ENCODE results near the gene MICAL2.

MICAL2 gene

DNA sequence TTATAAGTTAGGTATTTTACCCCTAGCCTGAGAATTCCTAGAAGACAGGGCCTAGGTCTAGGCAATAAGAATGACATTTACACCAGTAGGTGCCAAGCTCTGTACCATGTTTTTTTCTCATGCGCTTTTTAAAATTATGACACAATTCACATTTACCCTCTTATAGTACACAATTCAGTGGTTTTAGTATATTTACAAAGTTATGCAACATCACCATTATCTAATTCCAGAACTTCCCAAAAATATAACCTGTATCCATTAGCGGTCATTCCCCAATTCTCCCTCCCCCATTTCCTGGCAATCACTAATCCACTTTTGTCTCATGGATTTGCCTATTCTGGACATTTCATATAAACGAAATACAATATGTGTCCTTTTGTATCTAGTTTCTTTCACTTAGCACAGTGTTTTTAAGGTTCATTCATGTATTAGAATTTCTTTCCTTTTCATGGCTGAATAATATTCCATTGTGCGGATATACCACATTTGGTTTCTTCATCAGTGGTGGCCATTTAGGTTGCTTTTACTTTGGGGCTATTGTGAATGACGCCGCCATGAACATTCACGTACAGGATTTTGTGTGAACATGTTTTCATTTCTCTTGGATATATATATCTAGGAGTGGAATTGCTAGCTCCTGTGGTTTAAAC is 92.4 kb downstream of the MICAL2 start:
- Histone ChIP-seq H3K27ac (ENCODE audit: extremely low read depth, low read depth, low read length) (no peak overlapping the region), H3K36me3 (ENCODE audit: control insufficient read depth in 2 of 2, insufficient read depth in 1 of 2, low read length in 2 of 2) (no peaks in the 10 kb centered on the region), H3K4me1 (ENCODE audit: control insufficient read depth, insufficient read depth, low read length) (no peaks in the 10 kb centered on the region), H3K4me3 (ENCODE audit: low read depth, low read length) (no peak overlapping the region), H3K9me3 (ENCODE audit: control insufficient read depth, insufficient read depth, low read depth, low read length) (no peaks in the 10 kb centered on the region)
- ChIA-PET POLR2A (no interaction called here), CTCF (interaction anchor here (0.6 to 1.0 kb wide), 5 partner anchors 17 to 116 kb away, joined by 3 to 6 read pairs (median 3); no protein-coding TSS in a partner anchor)
- TF ChIP-seq ZNF37A (tag by site-specific recombination; IDR thresholded peaks at IDR 0.05) (no peak), HOXD13 (CRISPR knock-in tag; IDR thresholded peaks at IDR 0.05; ENCODE audit: borderline replicate concordance) (no peak), ZNF76 (tag by site-specific recombination; IDR thresholded peaks at IDR 0.05; ENCODE audit: borderline replicate concordance, low read depth) (no peak), GLIS1 (tag by site-specific recombination; IDR thresholded peaks at IDR 0.05) (no peak), ZNF555 (tag by site-specific recombination; conservative IDR thresholded peaks at IDR 0.05) (no peak), ZNF404 (tag by site-specific recombination; IDR thresholded peaks at IDR 0.05) (no peak), ZNF146 (tag by site-specific recombination; IDR thresholded peaks at IDR 0.05) (peak; percentile 82)
- TF ChIP-seq, protein P1, sequence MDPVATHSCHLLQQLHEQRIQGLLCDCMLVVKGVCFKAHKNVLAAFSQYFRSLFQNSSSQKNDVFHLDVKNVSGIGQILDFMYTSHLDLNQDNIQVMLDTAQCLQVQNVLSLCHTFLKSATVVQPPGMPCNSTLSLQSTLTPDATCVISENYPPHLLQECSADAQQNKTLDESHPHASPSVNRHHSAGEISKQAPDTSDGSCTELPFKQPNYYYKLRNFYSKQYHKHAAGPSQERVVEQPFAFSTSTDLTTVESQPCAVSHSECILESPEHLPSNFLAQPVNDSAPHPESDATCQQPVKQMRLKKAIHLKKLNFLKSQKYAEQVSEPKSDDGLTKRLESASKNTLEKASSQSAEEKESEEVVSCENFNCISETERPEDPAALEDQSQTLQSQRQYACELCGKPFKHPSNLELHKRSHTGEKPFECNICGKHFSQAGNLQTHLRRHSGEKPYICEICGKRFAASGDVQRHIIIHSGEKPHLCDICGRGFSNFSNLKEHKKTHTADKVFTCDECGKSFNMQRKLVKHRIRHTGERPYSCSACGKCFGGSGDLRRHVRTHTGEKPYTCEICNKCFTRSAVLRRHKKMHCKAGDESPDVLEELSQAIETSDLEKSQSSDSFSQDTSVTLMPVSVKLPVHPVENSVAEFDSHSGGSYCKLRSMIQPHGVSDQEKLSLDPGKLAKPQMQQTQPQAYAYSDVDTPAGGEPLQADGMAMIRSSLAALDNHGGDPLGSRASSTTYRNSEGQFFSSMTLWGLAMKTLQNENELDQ (tag by site-specific recombination; IDR thresholded peaks at IDR 0.05; ENCODE audit: low read depth), result no peak

DNA sequence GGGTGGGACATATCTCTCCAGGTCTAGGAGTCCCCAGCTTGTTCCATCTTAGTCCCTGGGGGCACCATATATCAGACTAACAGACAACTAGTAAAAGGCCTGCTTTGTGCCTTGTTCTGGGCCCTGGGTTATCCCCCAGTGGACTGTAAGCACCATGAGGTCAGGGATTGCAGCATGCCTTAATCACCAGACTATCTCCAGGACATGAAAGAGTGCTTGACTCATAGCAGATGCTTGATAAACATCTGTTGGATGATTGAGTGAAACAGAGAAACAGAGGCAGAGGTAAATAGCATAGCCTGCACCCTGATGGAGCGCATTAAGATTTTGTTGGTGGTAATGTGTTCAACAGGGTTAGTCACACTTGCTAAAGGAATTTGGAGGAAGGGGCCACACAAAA is 94.1 kb downstream of the MICAL2 start:
- Histone ChIP-seq H3K9me3 (ENCODE audit: control insufficient read depth, insufficient read depth, low read depth, low read length) (no peaks in the 10 kb centered on the region), H3K4me1 (ENCODE audit: control insufficient read depth, insufficient read depth, low read length) (no peaks in the 10 kb centered on the region), H3K27ac (ENCODE audit: extremely low read depth, low read depth, low read length) (no peak overlapping the region), H3K36me3 (ENCODE audit: control insufficient read depth in 2 of 2, insufficient read depth in 1 of 2, low read length in 2 of 2) (peaks cover 0 to 4% of the 10 kb centered on the region in 2 experiments; a peak in 1 of 3 replicates), H3K4me3 (ENCODE audit: low read depth, low read length) (no peak overlapping the region)
- CTCF ChIA-PET, result no interaction called here
- POLR2A ChIA-PET, result no interaction called here
- no peak for TF ChIP-seq ZNF341 (tag by site-specific recombination; IDR thresholded peaks at IDR 0.05; ENCODE audit: low read depth)
- TF ChIP-seq ZNF585B (tag by site-specific recombination; IDR thresholded peaks at IDR 0.05), result no peak
- TF ChIP-seq, protein P2, sequence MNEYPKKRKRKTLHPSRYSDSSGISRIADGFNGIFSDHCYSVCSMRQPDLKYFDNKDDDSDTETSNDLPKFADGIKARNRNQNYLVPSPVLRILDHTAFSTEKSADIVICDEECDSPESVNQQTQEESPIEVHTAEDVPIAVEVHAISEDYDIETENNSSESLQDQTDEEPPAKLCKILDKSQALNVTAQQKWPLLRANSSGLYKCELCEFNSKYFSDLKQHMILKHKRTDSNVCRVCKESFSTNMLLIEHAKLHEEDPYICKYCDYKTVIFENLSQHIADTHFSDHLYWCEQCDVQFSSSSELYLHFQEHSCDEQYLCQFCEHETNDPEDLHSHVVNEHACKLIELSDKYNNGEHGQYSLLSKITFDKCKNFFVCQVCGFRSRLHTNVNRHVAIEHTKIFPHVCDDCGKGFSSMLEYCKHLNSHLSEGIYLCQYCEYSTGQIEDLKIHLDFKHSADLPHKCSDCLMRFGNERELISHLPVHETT (tag by site-specific recombination; IDR thresholded peaks at IDR 0.05), result no peak
- TF ChIP-seq OVOL3 (tag by site-specific recombination; IDR thresholded peaks at IDR 0.05), result no peak
- no peak for TF ChIP-seq ZNF433 (tag by site-specific recombination; IDR thresholded peaks at IDR 0.05; ENCODE audit: low read depth)
- TF ChIP-seq, protein P3, sequence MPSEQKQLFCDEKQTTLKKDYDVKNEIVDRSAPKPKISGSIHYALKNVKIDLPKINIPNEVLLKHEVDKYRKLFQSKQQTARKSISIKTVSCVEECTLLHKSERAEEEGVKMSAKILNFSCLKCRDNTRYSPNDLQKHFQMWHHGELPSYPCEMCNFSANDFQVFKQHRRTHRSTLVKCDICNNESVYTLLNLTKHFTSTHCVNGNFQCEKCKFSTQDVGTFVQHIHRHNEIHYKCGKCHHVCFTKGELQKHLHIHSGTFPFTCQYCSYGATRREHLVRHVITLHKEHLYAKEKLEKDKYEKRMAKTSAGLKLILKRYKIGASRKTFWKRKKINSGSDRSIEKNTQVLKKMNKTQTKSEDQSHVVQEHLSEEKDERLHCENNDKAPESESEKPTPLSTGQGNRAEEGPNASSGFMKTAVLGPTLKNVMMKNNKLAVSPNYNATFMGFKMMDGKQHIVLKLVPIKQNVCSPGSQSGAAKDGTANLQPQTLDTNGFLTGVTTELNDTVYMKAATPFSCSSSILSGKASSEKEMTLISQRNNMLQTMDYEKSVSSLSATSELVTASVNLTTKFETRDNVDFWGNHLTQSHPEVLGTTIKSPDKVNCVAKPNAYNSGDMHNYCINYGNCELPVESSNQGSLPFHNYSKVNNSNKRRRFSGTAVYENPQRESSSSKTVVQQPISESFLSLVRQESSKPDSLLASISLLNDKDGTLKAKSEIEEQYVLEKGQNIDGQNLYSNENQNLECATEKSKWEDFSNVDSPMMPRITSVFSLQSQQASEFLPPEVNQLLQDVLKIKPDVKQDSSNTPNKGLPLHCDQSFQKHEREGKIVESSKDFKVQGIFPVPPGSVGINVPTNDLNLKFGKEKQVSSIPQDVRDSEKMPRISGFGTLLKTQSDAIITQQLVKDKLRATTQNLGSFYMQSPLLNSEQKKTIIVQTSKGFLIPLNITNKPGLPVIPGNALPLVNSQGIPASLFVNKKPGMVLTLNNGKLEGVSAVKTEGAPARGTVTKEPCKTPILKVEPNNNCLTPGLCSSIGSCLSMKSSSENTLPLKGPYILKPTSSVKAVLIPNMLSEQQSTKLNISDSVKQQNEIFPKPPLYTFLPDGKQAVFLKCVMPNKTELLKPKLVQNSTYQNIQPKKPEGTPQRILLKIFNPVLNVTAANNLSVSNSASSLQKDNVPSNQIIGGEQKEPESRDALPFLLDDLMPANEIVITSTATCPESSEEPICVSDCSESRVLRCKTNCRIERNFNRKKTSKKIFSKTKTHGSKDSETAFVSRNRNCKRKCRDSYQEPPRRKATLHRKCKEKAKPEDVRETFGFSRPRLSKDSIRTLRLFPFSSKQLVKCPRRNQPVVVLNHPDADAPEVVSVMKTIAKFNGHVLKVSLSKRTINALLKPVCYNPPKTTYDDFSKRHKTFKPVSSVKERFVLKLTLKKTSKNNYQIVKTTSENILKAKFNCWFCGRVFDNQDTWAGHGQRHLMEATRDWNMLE (tag by site-specific recombination; conservative IDR thresholded peaks at IDR 0.05; ENCODE audit: low read depth), result no peak
- no peak for TF ChIP-seq SP2 (tag by site-specific recombination; IDR thresholded peaks at IDR 0.05)
- no peak for TF ChIP-seq ZBTB7A (tag by site-specific recombination; IDR thresholded peaks at IDR 0.05; ENCODE audit: low read depth)
- TF ChIP-seq, protein P4, sequence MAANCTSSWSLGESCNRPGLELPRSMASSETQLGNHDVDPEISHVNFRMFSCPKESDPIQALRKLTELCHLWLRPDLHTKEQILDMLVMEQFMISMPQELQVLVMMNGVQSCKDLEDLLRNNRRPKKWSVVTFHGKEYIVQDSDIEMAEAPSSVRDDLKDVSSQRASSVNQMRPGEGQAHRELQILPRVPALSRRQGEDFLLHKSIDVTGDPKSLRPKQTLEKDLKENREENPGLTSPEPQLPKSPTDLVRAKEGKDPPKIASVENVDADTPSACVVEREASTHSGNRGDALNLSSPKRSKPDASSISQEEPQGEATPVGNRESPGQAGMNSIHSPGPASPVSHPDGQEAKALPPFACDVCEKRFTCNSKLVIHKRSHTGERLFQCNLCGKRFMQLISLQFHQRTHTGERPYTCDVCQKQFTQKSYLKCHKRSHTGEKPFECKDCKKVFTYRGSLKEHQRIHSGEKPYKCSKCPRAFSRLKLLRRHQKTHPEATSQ (tag by site-specific recombination; IDR thresholded peaks at IDR 0.05), result no peak
- TF ChIP-seq ZBTB17 (tag by site-specific recombination; IDR thresholded peaks at IDR 0.05), result no peak
- no peak for TF ChIP-seq ZNF350 (tag by site-specific recombination; IDR thresholded peaks at IDR 0.05)
- no peak for TF ChIP-seq ZNF146 (tag by site-specific recombination; IDR thresholded peaks at IDR 0.05)
- TF ChIP-seq, protein P5, sequence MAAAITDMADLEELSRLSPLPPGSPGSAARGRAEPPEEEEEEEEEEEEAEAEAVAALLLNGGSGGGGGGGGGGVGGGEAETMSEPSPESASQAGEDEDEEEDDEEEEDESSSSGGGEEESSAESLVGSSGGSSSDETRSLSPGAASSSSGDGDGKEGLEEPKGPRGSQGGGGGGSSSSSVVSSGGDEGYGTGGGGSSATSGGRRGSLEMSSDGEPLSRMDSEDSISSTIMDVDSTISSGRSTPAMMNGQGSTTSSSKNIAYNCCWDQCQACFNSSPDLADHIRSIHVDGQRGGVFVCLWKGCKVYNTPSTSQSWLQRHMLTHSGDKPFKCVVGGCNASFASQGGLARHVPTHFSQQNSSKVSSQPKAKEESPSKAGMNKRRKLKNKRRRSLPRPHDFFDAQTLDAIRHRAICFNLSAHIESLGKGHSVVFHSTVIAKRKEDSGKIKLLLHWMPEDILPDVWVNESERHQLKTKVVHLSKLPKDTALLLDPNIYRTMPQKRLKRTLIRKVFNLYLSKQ (tag by site-specific recombination; IDR thresholded peaks at IDR 0.05; ENCODE audit: borderline replicate concordance), result no peak
- no peak for TF ChIP-seq MEIS1 (CRISPR knock-in tag; IDR thresholded peaks at IDR 0.05; ENCODE audit: borderline replicate concordance)

All from HEK293 (cell line).